Ecto neural progenitor cell (in vitro differentiated cells): ENCODE results near the gene KCNJ8.

Experiments
- DNase-seq: peaks from one replicate; pipeline ENCODE4 v3.0.0-alpha.2; 2018; ENCODE audit warnings: low spot score

Gene KCNJ8

GRCh38 chr12:21715386-21715785 lies 59.1 kb downstream of the KCNJ8 start:
- DNase-seq: no peak
